Midbrain (tissue), 1 donor: ENCODE results near the gene CCDC70.

ENCODE experiments used
- DNase-seq: peaks from one replicate; lab custom pipeline; 2025; lab: John Stamatoyannopoulos, UW

The CCDC70 gene

DNA sequence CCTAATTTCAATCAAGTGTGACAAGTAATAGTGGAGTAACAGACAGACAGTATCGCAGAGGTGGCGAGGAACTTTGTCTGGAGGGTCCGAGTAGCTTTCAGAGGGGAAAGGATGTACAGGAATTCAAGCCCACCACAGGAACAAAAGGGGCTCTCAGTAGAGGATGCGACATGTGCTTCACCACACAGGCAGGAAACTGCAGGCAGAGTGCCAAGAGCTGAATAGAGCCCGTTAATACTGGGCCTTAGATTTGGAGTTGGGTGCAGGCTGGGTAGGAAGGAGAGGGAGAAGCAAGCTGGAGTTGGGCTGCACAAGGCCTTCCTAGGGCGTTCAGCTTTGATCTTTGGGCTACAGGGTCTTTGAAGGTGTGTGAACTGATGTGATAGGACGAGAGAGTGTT lies 1.2 kb downstream of the CCDC70 start:
- DNase-seq = no peak

GRCh38 chr13:51865838-51866237 lies 4.1 kb downstream of the CCDC70 start:
- no peak for DNase-seq

GRCh38 chr13:51867062-51867461 lies 5.3 kb downstream of the CCDC70 start:
- no peak for DNase-seq

DNA sequence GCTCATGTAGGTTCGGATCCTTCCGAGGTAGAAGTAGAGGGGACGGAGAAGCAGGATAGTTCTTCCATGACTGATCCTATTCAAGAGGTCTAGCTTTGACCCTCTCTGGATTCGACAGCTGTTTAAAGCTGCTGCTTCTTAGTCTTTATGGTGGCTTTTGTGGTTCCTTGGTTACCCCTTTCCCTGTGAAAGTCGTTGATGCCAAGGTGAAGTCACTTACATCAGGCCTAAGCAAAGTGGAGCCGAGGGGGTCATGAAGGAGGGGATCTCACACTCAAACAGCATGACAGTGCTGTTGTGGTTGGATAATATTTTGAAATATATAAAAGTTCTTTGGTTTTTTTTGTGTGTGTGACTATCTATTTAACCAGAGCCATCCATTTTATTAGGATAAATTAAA lies 8.1 kb downstream of the CCDC70 start:
- no peak for DNase-seq

GRCh38 chr13:51870616-51871015 lies 8.8 kb downstream of the CCDC70 start:
- no peak for DNase-seq

GRCh38 chr13:51873117-51873798 lies 11.5 kb downstream of the CCDC70 start:
- DNase-seq = no peak

- no peak for DNase-seq
Observed at GRCh38 chr13:51873837-51874236, 12.1 kb downstream of the CCDC70 start.

DNA sequence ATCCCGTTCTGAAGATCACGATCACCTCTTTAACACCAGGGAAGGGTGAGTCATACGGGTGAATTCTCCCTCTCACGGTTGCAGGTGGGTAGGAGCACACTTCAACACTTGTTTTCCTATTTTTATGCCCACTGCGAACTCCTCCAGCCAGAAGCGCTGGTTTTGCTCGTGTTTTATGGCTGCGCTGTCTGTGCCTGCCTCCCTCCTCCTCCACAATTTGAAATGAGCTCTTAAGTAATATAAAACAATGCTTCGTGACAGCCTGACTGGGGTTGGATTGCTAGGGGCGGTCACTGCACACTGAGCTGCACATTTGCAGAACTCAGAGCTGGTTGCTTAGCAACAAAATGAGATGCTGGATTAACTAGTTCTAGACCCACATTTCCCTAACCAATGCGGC lies 12.9 kb downstream of the CCDC70 start:
- no peak for DNase-seq

DNA sequence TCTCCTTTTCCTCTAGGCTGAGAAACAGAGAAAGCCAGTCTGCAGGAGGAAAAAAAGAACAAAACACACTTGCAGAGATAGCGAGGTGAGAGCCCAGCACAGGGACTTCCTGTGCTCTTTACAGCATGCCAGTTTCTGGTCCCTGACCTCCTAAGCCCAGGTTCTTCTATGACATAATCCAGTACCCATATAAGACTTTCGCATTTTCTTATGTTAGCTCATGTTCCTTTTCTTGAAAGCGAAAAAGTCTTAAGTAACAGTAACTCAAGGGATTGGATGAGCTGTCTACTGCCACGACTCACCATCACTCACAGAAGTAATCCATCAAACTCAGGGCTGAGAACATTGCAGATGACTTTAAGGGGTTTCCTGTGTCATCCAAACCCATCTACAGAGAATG lies 17.4 kb downstream of the CCDC70 start:
- no peak for DNase-seq

GRCh38 chr13:51881296-51881695 lies 19.5 kb downstream of the CCDC70 start:
- DNase-seq = no peak

GRCh38 chr13:51882570-51883225 lies 20.9 kb downstream of the CCDC70 start:
- DNase-seq = no peak

DNA sequence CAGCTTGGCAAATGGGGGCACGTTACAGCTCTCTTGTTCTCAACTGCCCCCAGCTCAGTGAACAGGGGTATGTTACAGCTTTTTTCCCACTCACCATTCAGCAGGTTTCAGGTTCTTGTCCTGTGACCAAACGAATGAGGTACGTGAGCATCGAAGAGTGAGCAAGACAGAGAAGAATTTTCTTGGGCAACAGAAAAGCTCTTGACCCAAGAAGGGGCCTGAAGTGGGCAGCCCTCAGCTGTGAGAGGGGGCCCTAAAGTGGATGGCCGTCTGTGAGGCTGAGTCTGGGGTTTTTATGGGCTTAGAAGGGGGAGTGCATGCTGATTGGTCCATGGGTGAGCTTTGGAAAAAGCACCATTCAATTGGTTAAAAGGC lies 21.4 kb downstream of the CCDC70 start:
- no peak for DNase-seq

- DNase-seq = no peak
Observed at GRCh38 chr13:51885651-51886050, 23.9 kb downstream of the CCDC70 start.

GRCh38 chr13:51887468-51887867 lies 25.7 kb downstream of the CCDC70 start:
- no peak for DNase-seq

DNA sequence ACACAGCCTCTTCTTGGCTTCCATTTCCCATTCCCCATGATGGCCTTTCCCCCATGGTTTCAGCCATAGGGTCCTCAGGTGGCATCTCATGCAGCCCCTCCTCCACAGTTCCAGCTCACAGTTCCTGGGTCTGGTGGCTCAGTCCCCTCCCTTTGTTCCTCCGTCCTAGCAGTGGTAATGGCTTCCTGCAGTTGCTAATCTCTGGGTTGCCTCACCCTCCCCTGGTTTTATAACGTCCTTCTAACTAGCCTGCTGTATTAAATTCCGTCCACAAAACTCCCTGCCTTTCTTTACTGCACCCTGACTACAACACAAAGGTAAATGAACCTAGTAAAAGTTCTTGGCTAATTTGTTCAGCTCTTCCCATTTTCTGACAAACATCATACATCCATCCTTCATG lies 30.9 kb downstream of the CCDC70 start:
- no peak for DNase-seq

- no peak for DNase-seq
Observed at GRCh38 chr13:51894239-51894638, 32.5 kb downstream of the CCDC70 start.

- DNase-seq = peak; percentile 55
Observed at GRCh38 chr13:51895906-51896888, 34.4 kb downstream of the CCDC70 start.

DNA sequence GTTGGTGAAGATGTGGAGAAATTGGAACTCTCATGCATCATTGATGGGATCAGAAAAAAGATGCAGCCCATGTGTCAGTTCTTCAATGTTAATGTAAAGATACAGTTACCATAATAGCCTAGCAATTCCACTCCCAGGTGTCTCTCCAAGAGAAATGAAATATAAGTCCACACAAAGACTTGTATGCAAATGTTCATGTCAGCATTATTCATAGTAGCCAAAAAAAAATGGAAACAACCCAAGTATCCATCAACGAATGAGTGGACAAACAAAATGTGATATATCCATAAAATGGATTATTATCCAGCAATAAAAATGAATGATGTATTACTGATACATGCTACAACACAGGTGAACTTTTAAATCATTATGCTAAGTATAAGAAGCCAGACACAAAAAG lies 38.7 kb downstream of the CCDC70 start:
- no peak for DNase-seq

DNA sequence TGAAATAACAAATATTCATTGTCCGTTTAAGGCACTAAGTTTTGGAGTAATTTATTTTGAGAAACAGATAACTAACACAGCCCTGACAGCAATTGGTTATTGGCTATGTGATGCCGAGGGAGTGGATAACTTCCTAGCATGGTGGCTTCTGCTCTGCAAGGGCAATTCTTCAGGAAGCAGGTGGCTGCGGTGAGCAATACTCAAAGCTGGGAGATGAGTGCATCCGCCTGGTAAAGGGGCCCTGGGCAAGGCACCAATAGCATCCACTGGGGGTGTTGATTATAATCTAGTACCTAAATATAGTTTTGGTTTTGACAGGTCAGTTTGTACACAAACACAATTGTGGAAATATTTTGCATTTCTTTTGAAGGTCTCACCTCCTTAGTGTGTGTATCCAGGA lies 41.0 kb downstream of the CCDC70 start:
- DNase-seq = no peak

DNA sequence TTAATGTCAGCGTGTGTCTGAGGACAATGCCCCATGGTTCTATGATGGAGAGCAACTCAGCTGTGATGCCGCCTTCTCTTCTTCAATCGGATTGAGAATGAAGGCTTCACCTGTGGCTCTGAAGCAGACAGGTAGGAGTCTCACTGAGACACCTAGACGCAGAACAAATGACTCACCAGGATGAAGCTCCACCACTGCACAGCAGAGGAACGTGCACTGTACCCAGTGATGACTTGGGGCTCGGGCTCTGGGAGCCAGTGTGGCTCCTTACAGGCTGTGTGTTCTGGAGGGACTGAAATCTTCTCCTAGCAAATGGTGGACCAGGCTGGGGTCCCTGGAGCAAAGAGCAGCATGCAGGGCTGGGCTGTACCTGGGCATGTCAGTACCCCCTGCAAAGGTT lies 44.0 kb downstream of the CCDC70 start:
- DNase-seq = no peak

DNA sequence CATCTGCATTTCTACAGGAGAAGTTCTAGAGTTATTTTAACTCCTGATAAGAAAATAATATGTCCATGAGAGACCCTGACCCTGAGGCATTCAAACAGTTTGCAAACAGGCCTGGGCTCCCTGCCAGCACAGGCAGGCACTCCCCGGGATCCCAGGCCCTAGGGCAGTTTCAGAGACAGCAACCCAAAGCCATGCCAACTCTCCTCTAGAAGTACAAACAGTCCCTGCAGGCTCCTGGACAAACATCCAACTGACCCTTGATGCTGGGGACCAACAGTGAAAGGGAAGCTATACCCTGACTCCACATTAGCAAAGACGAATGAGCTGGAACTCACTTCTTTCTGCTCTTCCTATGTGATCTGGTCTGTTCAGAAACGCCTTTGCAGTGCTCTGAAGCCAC lies 44.8 kb downstream of the CCDC70 start:
- DNase-seq = no peak

GRCh38 chr13:51907040-51907732 lies 45.4 kb downstream of the CCDC70 start:
- no peak for DNase-seq
